NCI-H2081 treated with DMSO at 0.1 percent for 48 hours (cell line): ENCODE measurements around the gene PCDHGB7.
"Not testable (repeated sequence)": the region's sequence is repeated elsewhere in the genome, so short reads cannot be mapped to it uniquely, and the experiment has no call there.

ENCODE experiments used
- DNase-seq: peaks from one replicate; lab custom pipeline; 2025; lab: John Stamatoyannopoulos, UW

PCDHGB7 gene

DNA sequence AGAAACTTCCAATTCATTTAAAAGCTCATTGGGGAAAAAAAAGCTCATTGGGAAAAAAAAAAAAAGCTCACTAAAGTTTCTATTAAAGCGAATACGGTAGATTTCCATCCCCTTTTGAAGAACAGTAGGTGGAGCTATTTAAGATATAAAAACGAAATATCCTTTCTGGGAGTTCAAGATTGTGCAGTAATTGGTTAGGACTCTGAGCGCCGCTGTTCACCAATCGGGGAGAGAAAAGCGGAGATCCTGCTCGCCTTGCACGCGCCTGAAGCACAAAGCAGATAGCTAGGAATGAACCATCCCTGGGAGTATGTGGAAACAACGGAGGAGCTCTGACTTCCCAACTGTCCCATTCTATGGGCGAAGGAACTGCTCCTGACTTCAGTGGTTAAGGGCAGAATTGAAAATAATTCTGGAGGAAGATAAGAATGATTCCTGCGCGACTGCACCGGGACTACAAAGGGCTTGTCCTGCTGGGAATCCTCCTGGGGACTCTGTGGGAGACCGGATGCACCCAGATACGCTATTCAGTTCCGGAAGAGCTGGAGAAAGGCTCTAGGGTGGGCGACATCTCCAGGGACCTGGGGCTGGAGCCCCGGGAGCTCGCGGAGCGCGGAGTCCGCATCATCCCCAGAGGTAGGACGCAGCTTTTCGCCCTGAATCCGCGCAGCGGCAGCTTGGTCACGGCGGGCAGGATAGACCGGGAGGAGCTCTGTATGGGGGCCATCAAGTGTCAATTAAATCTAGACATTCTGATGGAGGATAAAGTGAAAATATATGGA is 13.0 kb downstream of the PCDHGB7 start, which contains the start of gene PCDHGA12:
Gene PCDHGA12, plus strand, starts transcription at position 176 of the 782 bp plus-strand sequence. Its CDS starts 253 bp downstream, at position 429.
- DNase-seq: no peak

DNA sequence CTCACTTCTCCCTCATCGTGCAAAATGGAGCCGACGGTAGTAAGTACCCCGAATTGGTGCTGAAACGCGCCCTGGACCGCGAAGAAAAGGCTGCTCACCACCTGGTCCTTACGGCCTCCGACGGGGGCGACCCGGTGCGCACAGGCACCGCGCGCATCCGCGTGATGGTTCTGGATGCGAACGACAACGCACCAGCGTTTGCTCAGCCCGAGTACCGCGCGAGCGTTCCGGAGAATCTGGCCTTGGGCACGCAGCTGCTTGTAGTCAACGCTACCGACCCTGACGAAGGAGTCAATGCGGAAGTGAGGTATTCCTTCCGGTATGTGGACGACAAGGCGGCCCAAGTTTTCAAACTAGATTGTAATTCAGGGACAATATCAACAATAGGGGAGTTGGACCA is 13.8 kb downstream of the PCDHGB7 start:
- no peak for DNase-seq

DNA sequence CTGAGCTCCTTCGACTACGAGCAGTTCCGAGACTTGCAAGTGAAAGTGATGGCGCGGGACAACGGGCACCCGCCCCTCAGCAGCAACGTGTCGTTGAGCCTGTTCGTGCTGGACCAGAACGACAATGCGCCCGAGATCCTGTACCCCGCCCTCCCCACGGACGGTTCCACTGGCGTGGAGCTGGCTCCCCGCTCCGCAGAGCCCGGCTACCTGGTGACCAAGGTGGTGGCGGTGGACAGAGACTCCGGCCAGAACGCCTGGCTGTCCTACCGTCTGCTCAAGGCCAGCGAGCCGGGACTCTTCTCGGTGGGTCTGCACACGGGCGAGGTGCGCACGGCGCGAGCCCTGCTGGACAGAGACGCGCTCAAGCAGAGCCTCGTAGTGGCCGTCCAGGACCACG is 14.8 kb downstream of the PCDHGB7 start:
- DNase-seq: not testable (repeated sequence)

DNA sequence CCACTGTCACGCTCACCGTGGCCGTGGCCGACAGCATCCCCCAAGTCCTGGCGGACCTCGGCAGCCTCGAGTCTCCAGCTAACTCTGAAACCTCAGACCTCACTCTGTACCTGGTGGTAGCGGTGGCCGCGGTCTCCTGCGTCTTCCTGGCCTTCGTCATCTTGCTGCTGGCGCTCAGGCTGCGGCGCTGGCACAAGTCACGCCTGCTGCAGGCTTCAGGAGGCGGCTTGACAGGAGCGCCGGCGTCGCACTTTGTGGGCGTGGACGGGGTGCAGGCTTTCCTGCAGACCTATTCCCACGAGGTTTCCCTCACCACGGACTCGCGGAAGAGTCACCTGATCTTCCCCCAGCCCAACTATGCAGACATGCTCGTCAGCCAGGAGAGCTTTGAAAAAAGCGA is 15.2 kb downstream of the PCDHGB7 start:
- not testable (repeated sequence) for DNase-seq

DNA sequence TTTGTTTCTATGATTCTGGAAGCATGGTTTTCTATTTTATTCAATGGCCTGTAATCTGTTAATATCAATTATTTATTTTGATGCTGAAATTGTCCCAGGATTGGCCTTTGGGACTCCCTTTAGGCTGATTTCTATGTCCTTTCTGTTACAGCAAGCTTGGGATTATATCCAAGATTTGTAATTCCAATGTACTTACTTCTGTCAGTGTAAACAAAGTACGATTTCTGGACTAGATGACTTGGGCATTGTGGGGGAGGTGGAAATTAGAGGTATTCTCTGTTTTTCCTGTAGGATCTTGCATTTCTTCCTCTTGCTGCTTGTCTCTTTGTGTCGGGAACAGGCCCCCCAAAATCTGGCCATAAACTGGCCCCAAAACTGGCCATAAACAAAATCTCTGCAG is 16.5 kb downstream of the PCDHGB7 start:
- no peak for DNase-seq

DNA sequence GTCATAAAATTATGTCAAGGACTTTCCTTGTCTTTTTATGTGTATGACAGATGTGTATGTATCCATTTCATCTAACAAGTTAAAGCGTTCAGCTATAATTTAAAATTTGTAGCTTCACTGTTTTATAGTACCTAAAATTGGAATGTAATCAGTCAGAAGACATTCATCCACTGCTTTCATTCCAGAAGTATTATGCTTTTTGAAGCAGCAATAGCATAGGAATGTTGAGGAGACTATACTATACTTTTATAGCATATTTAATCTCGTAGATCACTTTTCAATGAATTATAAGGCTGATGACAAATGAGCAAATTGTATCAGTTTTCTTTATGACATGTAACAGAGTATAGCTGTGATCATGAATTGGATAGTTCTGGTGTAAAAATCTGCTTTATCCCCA is 19.7 kb downstream of the PCDHGB7 start:
- no peak for DNase-seq

DNA sequence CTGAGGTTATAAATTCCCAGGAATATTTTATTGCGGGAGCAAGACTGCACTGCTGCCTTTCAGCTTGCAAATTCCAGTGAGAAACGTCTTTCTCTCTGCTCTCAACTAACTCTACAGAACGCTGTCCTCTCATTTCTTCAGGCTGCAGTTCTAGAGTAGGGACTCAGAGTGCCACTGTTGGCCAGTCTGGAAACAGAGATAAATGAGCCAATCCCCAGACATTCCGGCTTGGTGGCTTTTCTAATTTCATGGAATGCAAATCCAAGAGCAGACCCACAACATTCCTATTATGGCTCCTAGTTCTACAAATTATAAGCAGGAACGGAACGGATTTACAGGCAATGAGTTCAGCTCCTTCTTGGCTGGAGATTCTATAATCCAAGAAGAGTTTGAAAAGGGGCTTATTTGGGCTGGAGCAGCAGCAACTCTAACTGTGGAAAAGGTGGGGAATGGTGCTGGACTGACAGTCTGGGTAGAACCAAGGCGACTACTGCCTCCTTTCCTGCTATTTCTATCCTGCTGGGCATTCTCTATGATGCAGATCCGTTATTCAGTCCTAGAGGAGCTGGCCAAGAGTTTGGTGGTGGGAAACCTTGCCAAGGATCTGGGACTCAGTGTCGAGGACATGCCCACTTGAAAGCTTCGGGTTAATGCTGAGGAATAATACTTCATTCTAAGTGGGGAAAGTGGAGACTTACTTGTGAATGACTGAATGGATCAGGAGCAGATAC is 22.1 kb downstream of the PCDHGB7 start:
- no peak for DNase-seq

DNA sequence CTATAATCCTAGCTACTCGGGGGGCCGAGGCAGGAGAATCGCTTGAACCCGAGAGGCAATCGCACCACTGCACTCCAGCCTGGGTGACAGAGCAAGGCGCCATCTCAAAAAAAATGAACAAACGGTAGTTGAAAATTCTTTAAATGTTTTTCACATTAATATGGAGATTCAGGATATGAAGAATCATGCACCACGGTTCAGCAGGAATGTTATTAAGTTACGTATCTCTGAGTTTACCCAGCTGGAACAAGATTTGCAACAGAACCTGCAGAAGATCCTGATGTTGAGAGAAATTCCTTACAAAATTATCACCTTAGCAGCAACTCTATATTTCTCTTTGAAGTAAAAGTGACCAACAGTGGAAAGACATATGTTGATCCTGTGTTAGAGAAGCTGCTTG is 22.9 kb downstream of the PCDHGB7 start:
- DNase-seq: no peak

DNA sequence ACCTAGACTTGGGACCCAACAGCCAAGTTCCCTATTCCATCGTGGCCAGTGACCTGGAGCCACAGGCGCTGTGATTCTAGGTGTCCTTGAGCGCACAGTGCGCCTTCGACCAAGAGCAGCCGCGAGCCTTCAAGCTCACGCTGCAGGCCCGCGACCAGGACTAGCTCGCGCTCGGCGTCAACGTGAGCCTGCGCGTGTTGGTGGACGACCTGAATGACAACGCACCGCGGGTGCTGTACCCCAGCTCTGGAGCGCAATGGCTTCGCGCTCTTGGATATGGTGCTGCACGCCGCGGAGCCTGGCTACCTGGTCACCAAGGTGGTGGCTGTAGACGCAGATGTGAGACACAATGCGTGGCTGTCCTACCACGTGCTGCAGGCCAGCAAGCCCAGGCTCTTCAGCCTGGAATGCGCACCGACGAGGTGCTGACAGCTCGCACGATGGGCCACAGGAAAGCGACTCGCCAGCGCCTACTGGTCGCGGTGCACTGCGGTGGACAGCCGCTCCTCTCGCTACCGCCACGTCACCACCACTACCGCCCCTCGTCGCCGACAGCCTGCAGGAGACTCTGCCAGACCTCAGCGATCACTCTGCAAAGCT is 24.2 kb downstream of the PCDHGB7 start:
- DNase-seq: no peak

DNA sequence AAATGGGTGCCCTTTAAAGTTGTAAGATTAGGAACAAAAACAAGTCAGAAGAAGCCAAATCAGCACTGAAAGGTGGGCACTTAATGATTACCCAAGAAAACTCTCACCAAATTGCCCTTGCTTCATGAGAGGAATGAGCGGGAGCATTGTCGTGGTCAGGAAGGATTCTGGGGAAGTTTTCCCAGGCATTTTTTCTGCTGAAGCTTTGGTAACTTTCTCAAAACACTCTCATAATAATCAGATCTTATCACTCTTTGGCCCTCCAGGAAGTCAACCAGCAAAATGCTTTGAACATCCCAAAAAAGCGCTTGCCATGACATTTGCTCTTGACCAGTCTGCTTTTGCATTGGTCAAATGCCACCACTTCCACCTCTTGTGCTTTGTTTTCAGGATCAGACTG is 47.9 kb downstream of the PCDHGB7 start:
- DNase-seq: no peak
